ENCODE data around the gene SRBD1.

DNA sequence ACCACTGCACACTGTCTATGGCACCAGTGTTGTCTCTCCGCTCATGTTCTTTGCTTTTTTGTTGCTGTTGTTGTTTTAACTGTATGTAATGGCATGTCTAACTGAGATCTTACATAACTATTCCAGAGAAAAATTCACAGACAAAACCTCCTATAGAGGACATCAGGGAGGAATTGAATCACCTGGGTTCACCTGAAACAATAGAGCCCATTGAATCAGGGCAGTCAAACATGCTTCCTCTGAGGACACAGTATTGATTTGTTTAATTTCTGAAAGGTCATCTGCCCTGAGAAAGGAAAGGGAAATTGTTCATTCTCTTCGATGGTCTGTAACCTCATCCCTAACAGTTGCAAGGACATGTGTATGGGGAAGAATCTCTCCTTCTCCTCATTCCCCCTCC lies 237.5 kb downstream of the SRBD1 start:
- TF ChIP-seq CTCF (conservative IDR thresholded peaks at IDR 0.05 in 1 of 2, IDR thresholded peaks at IDR 0.05 in 1 of 2; ENCODE audit: extremely low read depth in 1 of 2, insufficient read depth in 1 of 2, low read depth in 1 of 2, low read length in 2 of 2) = no peak
- TF ChIP-seq EZH2 (IDR thresholded peaks at IDR 0.05; ENCODE audit: borderline replicate concordance, low read length) = no peak
